ENCODE measurements around the gene ZBTB46. TPM values are rescaled to one million over a fixed set of nuclear protein-coding genes. Genes with fewer than 3 reads are reported as not detected.

Gene ZBTB46
- total RNA-seq, 1 donor from 2014 or later, result 21.5 TPM

DNA sequence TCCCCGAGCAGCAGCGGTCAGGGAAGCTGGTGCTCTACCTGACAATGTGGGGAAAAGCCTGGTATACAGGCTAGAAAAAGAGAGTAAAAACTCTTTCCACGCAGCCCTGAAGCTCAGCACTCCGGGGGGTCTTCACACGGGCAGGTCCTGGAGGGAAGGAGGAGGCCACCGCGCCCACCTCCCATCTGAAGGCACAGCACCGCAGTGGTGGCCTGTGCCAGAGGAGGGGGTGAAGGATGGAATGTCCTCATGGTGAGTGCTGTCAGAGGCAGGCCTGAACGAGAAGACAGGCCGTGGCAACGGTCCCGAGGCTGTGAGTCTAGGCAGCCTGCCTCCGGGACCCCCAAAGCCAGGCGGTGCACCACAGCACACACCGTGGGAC is 85.6 kb downstream of the ZBTB46 start:
- no peak for DNase-seq

DNA sequence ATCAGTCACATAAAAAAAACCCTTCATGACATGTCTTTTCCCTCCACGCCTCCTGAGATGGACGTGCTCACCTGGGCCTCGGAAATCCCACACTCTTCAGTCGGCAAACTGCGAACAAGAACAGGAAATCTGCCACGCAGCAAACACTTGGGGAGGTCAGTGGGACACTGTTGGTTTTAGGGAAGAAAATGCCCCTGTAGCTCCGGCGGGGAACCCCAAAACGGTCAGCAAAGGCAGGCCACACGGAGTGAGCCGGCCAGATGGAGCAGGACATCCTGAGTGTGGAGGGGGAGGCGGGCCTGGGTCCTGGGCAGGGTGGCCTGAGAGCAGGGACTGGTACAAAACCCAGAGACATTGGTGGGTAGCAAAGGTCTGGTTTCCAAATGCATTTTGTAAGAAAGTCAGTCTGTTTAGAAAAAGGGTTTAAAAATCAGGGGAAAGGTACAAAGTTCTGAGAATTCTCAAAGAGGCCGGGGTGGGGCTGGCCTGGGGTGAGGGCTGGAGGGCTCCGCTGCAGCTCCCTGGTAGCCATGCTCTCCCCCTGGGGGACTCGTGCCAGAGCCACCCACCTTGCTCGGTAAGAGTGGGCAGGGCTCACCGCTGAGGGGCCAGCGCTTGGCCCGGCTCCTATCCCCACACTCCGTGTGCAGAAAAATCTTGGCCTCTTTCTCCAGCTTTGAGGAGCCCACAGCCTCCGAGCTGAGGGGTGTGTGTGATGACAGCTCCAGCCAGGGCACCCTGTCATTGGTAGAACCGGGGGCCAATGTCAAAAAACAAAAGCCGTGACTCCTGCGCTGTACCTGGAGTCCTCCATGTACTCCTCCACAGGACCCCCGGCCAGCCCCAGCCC is 86.3 kb downstream of the ZBTB46 start:
- no peak for DNase-seq

DNA sequence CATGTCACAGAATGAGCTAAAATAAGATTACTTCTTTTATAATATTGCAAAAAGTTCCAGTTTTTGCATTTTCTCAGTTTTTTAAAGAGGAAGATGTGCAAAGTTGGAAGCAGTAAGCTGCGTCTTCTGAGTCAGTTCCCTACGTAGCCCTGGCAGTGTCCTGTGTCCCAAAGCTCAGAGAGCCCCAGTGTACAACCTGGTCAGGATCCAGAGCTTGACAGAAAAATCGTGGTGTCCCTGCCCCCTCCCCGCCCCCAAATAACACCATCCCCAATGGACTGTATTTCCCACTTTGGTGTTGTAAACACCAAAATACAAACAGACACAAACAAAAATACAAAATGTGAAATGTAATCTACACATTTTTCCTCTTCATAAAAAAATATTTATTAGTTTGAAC is 86.9 kb downstream of the ZBTB46 start:
- no peak for DNase-seq

DNA sequence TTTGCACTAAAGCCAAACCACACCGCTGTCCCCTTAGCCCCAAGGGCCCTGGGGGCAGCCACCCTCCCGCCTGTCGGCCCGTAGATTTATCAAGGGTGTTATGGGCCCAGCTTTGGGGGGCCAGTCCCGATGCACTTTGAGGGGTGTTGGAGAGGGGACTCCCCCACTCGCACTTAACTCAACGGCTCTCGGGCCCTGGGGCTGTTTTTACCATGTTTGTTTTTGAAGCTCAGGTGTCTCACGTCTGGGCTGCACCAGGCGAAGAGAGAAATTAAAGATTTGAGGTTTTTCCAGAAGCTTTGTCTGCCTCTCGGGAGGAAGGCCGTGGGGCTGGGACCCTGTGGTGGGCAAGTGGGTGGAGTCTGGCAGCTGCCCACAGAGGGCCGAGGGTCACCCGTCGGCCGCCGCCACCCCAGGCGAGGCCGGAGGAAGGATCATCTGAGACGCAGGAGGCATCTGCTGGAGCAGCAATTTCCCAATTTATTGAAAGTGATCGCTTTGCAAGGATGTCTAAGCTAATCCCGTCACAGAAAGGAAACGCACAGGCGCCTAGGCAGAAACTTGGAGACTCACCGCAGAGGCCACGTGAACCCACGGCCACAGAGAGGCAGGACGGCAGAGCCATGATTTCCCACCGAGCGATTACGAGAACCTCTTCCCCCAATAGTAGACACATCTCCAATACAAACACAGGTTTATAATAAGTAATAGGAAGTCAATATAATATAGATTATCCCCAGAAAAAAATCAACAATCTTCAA is 87.7 kb downstream of the ZBTB46 start:
- no peak for DNase-seq

DNA sequence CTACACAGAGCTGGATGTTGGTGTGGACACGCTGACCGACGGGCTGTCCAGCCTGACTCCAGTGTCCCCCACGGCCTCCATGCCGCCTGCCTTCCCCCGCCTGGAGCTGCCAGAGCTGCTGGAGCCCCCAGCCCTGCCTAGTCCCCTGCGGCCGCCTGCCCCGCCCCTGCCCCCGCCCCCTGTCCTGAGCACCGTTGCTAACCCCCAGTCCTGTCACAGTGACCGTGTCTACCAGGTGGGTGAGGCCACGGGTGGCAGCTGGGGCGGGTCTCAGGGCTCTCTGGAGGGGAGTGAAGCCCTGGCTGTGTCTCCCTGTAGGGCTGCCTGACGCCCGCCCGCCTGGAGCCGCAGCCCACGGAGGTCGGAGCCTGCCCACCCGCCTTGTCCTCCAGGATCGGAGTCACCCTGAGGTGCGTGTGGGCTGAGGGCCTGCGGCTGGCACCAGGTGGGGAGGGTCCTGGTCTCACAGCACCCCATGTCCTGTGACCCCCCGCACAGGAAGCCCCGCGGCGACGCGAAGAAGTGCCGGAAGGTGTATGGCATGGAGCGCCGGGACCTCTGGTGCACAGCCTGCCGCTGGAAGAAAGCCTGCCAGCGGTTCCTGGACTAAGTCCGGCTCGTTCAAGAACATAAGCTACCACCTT is 88.6 kb downstream of the ZBTB46 start:
- DNase-seq, result no peak

DNA sequence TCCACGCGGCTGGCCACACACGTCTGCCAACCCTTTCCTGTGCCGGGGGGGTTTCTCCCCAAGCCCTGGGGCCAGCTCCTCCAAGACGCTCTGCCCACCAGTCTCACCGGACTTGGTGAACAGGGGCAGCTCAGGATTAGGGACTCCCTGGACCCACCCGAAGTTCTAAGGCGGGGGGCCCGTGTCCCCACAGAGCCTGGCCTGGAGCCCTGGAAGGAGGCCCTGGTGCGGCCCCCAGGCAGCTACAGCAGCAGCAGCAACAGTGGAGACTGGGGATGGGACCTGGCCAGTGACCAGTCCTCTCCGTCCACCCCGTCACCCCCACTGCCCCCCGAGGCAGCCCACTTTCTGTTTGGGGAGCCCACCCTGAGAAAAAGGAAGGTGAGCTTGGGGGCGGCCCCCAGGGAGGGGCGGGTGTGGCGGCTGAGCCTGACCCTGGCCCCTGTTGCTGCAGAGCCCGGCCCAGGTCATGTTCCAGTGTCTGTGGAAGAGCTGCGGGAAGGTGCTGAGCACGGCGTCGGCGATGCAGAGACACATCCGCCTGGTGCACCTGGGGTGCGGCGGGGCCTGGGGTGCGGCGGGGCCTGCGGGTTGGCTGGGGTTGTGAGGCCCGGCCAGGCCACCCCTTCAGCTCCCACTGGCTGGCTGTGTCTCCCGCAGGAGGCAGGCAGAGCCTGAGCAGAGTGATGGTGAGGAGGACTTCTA is 89.2 kb downstream of the ZBTB46 start:
- no peak for DNase-seq

DNA sequence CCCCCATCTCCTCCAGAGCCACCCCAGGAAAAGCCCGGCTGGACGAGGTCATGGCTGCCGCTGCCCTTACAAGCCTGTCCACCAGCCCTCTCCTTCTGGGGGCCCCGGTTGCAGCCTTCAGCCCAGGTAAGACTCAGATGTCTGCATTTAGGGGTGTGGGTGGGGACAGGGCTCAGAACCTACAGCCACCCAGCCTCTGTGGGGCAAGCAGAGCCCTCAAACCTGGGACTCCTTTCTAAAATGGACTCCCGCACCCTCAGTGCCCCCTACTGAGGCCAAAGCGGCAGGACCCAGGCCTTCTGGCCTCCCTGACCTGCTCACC is 89.7 kb downstream of the ZBTB46 start:
- no peak for DNase-seq

DNA sequence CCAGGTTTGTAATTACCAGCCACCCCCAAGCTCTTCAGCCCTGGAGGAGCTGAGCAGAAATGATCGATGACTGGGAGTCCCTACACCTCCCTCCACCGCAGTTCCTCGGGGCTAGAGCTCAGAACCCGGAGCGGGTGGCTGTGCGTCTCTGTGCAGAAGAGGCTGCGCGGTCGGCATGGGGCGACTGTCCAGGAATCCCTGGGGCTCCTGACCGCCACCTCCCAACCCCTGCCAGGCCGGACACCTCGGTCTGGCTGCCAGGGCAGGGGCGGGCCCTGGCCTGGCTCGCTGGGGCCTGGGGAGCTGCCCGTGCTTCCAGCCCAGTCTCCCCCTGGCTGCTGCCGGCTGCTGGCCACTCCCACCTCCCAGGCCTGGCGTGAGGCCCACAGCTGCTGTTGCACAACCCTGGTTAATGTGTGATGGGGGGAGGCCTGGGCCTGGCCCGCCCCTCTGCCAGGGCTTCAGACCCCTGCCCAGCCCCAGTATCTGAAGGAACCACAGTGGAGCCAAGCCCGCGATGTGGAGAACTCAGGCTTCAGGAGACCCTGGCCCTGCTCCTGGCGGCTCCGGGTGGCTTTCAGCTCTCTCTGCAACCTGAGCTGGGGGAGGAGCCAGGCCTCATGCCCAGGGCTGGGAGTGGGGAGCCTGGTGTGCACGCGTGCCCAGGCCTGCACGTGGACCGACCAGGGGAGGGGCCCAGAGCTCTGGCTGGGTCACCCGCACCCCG is 90.3 kb downstream of the ZBTB46 start:
- peak; percentile 40 for DNase-seq

DNA sequence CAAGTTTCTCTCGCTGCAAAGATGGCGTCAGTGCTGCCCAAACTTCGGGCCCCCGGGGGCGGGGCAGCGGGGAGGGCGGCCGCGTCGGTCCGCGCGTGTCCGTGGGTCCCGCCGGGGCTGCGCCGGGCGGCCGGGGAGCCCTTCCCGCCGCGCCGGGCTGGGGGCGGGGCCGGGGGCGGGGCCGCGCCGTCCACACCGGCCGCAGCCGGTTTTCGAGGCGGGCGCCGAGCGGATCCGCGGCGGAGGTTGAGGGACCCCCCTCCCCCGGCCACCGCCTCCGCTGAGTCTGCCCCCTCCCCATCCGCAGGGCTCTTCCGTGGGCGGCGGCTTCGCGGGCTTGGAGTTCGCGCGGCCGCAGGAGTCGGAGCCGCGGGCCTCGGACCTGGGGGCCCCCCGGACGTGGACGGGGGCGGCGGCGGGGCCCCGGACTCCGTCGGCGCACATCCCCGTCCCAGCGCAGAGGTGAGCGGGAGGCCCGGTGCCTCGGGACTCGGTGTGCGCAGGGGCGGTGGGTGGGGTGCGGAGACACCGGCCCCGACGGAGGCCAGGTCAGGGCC is 90.9 kb downstream of the ZBTB46 start:
- DNase-seq, result no peak

DNA sequence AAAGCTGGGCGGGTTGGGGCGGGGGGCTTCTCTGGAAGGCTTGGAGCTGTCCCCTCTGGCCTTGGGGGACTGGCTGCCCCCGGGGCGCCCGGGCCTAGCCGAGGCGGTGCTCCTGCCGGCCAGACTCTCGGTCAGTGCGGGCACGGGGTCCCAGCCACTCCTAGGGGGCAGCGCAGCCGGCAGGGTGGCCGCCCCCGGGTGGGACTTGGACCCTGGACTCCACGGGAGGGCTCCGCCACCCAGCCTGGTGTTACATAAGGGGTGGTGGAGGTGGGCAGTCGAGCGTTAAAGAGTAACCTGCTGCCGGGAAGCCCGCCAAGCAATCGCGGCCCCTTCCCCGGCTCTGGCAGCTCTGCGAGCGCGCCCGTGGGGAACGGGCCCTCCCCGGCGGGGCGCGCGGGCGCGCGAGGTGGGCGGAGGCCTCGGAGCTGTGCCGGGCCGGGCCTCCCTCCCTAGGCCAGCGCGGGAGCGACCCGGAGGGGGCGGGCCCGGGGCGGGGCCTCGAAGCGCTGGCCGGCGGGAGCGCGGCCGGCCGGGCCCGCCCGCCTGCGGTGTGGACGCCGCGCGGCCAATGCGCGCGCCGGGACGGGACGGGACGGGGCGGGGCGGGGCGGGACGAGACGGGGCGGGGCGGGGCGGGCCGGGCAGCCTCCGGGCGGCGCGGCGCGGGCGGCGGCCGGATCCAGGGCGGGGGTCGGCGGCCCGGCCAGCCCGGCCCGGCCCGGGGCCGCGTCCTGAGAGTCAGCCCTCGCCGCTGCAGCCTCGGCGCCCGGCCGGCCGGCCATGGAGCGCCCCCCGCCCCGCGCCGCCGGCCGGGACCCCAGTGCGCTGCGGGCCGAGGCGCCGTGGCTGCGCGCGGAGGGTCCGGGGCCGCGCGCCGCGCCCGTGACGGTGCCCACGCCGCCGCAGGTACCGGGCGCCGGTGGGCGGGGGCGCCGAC is 91.7 kb downstream of the ZBTB46 start, which contains the start of gene SLC2A4RG:
Gene SLC2A4RG (plus strand): TSS at position 647 of the 940 bp plus-strand sequence. CDS start 137 bp downstream, at position 784.
- DNase-seq, result peak; percentile 45

DNA sequence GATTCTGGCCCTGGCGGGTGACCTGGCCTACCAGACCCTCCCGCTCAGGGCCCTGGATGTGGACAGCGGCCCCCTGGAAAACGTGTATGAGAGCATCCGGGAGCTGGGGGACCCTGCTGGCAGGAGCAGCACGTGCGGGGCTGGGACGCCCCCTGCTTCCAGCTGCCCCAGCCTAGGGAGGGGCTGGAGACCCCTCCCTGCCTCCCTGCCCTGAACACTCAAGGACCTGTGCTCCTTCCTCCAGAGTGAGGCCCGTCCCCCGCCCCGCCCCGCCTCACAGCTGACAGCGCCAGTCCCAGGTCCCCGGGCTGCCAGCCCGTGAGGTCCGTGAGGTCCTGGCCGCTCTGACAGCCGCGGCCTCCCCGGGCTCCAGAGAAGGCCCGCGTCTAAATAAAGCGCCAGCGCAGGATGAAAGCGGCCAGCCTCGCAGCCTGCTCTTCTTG is 92.4 kb downstream of the ZBTB46 start:
- DNase-seq, result no peak

DNA sequence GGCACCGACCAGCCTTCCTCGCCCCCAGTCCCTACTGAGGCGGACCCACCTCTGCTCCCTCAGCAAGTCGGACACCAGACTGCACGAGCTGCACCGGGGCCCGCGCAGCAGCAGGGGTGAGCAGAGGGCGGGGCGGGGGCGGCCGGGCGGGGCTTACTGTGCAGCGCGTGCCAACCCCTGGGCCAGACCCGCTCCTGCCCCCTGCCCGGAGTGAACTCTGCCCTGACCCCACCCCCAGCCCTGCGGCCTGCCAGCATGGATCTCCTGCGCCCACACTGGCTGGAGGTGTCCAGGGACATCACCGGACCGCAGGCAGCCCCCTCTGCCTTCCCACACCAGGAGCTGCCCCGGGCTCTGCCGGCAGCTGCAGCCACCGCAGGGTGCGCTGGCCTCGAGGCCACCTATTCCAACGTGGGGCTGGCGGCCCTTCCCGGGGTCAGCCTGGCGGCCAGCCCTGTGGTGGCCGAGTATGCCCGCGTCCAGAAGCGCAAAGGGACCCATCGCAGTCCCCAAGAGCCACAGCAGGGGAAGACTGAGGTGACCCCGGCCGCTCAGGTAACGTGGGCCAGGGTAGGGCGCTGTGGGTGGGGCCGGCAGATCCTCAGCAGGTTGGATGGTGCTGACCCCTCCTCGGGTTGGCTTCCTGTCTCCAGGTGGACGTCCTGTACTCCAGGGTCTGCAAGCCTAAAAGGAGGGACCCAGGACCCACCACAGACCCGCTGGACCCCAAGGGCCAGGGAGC is 92.9 kb downstream of the ZBTB46 start:
- DNase-seq, result no peak

DNA sequence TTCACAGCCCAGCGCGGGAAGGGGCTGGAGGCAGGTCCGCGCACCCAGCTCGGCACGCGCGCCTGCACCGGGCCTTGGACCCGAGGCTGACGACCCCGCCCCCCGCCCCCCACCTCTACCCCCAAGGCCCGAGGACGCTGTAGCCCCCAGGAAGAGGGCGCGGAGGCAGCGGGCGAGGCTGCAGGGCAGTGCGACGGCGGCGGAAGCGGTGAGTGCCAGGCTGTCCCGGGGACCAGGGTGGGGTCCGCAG is 93.4 kb downstream of the ZBTB46 start:
- no peak for DNase-seq

DNA sequence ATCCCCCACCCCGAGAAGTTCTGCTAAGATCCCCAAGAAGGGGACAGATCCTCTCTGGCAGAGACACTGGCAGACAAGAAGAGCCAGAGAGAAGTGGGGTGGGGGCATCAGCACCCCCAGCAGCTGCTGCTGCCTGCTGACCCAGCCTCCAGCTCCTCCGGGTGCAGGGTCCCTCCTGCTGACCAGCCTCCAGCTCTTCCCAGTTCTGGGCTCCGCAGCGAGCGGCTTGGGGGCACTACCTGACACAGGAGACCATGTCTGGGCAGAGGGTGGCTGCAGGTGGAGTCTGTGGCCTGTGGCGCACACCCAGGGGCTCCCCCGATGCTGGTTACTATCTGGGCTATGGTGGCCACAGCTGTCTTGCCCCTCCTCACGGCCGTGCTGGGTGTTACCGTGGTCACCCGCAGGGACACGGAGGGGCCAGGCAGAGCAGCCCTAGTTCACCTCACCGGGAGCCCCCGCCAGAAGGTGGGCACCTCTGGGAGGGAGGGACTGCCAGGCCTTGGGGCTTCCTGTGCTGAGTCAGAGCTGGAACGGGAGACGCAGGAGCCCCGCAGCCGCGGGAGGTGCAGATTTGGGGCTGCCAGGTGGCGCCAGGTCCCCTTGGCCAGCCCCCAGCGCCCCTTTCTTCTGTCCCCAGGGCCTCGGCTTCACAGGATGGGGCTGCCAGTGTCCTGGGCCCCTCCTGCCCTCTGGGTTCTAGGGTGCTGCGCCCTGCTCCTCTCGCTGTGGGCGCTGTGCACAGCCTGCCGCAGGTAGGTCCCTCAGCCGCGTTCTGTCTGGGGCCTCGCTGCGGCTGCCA is 94.0 kb downstream of the ZBTB46 start:
- DNase-seq, result no peak

DNA sequence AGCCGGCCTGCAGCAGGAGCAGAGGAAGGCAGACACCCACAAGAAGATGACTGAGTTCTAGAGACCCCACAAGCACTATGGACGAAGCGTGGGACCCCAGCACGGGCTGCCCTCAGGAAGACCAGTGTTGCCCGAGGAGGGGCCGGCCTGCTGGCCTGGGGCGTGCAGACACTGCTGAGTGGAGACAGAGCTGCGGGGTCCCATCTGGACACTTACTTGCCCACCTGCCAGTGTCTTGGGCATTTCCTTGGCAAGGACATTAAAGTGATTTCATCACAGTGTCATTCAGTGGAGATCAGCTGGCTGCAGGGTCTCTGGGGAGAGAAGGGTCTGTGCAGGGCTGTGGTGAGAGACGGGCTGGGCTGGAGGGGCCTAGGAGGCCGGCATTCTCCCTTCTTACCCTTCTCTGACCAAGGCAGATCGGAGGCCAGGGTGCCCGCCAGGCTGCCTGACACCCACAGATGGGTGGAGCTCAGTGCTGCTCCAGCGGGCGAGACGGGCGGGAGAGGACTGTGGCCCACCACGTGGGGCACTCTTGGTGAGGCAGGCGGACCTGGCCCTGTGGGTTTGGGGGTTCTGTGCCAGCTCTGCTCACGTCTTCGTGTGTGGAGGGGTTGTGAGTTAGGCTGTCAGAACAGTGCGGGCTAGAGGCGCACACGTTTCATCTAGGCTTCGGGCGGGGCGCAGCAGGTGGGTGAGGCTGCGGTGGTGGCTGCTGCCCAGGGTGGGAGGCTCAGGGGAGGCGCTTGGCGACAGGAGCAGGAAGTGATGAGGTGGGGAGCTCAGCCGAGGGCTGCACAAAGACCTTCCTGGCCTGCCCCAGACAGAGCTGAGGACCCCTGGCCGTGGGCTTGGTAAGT is 95.0 kb downstream of the ZBTB46 start, which contains the start of gene LIME1:
Gene LIME1 (plus strand): TSS at position 806 of the 860 bp plus-strand sequence. CDS start 886 bp downstream, outside the sequence.
- DNase-seq, result no peak

DNA sequence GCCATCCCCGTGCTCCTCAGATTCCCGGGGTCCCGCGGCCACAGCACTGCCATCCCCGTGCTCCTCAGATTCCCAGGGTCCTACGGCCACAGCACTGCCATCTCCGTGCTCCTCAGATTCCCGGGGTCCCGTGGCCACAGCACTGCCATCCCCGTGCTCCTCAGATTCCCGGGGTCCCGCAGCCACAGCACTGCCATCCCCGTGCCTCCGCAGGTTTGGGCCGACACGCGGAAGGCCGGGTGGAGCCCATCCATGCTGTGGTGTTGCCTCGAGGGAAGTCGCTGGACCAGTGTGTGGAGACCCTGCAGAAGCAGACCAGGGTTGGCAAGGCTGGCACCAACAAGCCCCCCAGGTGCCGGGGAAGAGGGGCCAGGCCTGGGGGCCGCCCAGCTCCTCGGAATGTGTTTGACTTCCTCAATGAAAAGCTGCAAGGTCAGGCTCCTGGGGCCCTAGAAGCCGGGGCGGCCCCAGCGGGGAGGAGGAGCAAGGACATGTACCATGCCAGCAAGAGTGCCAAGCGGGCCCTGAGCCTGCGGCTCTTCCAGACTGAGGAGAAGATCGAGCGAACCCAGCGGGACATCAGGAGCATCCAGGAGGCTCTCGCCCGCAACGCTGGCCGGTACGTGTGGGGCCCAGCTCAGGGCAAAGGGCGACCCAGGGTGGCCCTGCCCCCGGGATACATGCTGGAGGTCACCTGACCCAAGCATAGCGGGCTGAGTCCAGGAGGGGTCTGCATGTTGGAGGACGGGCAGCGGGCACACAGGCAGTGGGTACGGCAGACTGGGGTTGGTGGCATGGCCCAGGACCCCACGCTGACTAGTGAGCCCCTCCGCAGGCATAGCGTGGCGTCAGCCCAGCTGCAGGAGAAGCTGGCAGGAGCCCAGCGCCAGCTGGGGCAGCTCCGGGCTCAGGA is 95.9 kb downstream of the ZBTB46 start:
- no peak for DNase-seq
